Measurements from ENCODE around the gene MSH2.

DNA sequence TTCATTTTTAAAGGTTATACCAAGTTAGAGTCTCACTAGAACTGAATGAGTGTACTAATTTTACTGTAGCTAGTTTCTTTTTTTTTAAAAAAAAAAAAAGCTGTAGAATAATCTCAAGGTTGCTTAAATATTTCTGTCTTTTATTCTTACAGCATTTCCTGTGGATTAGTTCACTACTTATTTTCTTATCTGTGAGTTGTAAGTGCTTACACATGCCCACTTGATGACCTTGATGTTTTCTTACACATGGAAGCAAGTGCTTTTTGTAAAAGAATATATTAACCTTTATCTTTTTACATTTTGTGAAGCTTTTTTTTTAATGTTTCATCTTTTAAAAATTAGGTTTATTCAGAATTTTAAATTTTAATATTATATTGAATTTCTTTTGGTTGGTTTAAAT lies 57.8 kb downstream of the MSH2 start:
- TF ChIP-seq EZH2 (IDR thresholded peaks at IDR 0.05) (no peak), POLR2AphosphoS5 (IDR thresholded peaks at IDR 0.05; ENCODE audit: borderline replicate concordance, low read depth, low read length) (no peak)

Measured in SK-N-MC (cell line).